GM18507 (cell line): ENCODE results near the gene RBPJL.

Source experiments
- DNase-seq: peaks from one replicate; pipeline ENCODE4 v3.0.0; 2011; ENCODE audit warnings: low read depth; ENCODE audit not compliant: insufficient read length; ENCODE audit errors: extremely low spot score
- FAIRE-seq: peaks from 2 replicates; lab custom pipeline; 2011; peaks lifted over from hg19 to GRCh38; lab: Jason Lieb, UNC

The RBPJL gene

DNA sequence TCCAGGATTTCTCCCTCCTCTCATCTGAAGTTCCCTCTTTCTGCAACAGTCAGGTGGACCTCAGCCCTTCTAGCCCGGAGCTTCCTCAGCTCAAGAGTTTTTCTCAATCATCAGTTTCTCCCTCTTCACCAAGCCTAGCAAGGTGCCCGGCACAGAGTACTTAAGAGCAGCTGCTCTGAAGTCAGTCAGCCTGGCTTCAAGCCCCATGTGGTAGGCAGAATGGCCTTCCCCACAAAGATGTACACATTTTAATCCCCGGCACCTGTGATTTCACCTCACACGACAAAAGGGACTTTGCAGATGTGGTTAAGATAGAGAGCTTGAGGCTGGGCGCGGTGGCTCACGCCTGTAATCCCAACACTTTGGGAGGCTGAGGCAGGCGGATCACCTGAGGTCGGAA is 15.1 kb upstream of the RBPJL start:
- no peak for FAIRE-seq
- DNase-seq, result no peak

DNA sequence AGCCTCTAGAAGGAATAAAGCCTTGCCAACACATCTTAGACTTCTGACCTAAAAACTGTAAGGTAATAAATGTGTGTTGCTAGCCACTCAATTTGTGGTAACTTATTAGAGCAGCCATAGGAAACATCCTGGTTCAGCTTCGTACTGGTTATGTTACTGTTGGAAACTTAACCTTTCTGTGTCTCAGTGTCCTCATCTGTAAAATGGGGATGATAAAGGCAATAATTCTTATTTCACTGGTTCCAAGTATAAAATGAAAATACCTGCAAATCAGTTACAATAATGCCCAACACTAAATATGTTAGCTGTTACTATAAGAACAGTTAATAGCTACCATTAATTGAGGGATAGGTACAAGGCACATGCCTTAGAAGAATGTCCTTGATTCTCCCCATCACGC is 14.3 kb upstream of the RBPJL start:
- no peak for DNase-seq
- no peak for FAIRE-seq

DNA sequence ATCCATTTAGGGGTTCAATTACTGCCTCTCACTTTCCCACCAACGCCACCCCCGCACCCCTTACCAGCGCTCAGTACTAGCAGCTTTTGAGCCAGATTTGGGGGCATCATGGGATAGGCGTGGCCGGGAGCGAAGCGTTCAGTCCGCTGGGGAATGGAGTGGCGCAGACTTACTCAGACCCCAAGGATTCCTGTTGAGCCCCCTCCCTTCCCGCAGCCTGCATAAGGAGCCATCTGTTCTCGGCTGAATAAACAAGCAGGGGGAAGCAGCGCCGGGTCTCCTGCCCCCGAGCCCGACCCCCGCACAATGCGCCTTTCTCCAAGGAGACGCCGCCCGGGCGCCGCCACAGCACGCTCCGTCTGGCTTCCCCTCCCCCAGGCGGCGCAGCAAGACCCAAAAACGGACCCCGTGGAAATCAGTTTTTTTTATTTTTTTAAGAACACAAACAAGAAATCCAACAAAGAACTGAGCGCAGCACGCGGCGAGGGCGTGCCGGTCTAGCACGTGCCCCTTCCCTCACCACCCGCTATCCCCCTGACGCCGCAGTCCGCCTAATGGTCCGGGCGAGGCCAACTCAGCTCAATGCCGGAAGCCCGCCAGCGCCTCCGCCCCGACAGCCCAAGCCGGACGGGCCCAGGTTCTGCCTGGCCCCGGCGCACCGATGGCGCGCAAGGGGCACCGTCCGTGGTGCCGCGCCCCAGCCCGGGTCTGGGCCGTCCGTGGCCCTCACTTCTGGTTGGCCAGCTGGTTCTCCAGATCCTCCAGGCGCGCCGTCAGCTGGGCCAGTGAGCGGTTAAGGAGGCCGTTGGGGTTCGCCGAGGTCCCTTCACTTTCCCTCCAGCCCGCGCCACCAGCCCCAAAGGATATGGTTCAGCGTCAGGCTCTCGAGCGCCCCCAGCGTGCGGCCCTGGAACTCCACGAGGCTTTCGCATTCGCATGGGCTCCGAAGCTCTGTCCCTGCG is 13.3 kb upstream of the RBPJL start:
- FAIRE-seq (no peak), DNase-seq (peak; percentile 59)

DNA sequence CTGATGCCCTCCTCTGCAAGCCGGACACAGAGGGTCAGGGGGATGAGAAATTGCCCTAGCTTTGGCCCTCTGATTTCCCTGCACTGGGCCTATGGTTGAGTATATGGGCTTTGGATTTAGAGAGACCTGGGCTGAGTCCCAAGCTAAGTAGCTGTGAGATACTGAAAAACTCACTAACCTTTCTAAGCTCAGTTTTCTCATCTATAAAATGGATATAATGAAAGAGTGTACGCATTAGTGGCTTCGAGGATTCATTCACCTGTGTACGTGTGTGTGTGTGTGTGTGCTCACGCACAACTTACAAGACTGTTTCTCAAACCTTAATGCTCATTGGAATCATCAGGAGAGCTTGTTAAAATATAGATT is 12.7 kb upstream of the RBPJL start:
- FAIRE-seq (no peak), DNase-seq (no peak)

DNA sequence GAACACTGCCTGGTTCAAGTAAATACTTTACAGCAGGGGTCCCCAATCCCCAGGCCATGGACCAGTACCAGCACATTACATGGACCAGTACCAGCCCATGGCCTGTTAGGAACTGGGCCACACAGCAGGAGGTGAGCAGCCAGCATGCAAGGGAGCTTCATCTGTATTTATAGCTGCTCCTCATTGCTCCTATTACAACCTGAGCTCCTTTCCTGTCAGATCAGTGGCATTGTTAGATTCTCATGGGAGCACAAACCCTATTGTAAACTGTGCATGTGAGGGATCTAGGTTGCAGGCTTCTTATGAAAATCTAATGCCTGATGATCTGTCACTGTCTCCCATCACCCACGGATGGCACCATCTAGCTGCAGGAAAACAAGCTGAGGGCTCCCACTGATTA is 12.0 kb upstream of the RBPJL start:
- FAIRE-seq (no peak), DNase-seq (no peak)

DNA sequence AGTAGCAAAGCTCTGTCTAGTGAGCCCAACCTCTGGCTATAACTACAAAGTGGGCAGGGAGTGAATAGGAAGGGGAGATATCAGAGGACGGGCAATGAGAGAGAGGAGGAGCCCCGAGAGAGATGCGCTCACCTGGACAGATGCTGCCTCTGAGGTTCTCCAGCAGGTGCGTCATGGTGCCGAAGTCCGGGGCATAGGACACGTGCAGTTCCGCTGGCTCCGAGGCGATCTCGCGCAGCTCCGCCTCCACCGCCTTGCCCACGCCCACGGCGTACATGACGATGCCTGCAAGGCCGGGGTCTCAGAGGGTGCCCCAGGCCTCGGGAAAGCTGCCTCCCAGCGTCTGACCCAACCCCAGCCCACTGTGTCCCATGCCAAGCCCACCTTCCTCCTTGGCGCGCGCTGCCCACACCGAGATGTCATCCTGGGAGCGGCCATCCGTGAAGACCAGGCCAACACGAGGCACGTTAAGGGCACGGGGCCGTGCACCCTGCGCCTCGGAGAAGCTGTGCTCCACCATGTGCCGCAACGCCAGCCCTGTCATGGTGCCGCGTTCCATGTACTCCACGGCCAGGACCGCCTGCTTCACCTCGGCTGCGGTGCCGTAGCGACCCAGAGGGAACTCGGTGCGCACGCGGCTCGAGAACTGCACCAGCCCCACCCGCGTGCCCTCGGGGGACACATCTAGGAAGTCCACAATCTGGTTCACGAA is 8.7 kb upstream of the RBPJL start:
- DNase-seq (no peak), FAIRE-seq (no peak)

DNA sequence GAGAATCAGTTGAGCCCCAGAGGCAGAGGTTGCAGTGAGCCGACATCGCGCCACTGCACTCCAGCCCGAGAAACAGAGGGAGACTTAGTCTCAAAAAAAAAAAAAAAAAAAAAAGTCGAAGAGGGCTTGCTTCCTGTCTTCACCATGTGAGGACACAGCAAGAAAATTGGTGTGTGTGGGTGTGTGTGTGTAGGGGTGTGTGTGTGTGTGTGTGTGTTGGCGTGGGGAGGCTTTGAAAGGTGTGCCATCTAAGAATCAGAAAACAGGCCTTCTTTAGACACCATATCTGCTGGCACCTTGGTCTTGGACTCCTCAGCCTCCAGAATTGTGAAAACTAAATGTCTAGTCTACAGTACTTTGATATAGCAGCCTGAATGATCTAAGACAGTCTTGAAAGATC is 6.9 kb upstream of the RBPJL start:
- FAIRE-seq (no peak), DNase-seq (no peak)

DNA sequence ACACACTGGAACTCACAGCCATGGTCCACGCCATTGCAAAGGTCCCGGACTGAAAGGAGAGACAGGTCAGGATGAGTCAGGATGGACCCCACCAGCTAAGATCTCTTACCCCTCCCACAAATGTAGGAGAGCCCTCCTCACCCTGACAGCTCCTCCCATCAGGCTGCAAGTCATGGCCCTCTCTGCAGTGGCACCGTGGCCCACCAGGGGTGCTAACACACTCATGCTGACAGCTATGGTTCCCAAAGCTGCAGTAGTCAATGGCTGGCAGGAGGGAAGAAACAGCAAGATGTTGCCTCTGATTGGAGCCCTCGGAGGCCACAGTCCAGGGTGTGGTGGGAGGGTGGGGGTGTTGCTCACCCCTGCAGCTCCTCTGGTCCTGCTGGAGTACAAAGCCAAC is 5.7 kb upstream of the RBPJL start:
- FAIRE-seq (peak; percentile 56), DNase-seq (no peak)

DNA sequence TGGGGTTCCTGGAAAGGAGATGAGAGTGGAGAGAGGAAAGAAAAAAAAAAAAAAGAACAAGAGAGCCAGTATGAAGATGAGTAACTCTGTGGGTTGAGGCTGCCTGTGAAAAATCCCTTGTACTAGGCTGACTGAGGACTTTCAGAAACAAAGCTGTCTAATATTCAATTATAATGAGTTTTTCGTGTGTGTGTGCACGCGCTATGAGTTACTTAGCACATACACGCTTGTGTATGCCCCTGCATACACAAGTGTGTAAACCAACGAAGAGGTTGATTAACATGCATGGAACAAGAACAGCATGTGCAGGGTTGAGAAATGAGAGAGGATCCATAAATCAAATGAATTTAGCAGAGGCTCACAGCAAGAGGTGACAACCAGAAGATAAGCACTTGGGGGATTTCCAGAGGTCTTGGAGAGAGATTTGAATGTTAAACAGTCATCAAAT is 4.8 kb upstream of the RBPJL start:
- no peak for DNase-seq
- no peak for FAIRE-seq

DNA sequence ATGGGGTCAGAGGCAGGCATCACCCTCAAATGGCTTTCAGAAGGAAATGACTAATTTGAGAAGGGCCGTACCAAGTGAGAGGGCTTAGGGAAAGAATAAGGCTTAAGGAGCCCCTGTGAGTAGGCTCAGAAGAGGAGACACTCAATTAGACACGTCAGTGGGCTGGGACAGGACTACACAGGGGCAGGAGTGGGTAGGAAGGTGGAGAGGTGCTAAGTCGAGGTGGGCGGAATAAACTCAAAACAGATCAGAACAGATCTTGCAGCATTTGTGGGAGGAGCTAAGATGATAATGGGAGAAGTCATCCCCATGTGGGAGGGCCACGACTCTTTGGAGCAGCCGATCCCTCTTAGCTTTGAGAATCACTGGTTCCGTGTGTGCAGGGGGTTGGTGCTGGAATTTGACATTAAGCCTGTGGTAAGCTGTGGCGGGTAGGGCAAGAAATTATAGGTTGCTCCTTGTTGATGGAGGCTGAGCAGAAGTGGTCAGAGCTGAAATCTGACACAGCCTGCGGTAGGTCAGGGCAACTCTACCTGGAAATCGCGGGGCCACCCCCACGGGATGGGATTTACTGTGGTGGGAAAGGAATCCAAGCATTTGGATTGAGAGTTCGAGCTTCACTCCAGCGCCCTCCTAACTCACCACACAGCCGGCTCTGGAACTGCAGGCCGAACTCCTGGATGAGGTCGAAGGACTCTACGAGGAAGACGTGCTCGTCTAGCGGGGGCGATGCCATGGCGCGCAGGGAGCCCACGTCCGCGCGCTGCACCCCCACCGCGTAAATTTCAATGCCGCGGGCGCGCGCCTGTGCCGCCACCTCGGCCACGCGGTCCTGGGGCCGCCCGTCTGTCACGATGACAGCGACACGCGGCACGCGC is 2.8 kb upstream of the RBPJL start:
- no peak for FAIRE-seq
- DNase-seq, result no peak

DNA sequence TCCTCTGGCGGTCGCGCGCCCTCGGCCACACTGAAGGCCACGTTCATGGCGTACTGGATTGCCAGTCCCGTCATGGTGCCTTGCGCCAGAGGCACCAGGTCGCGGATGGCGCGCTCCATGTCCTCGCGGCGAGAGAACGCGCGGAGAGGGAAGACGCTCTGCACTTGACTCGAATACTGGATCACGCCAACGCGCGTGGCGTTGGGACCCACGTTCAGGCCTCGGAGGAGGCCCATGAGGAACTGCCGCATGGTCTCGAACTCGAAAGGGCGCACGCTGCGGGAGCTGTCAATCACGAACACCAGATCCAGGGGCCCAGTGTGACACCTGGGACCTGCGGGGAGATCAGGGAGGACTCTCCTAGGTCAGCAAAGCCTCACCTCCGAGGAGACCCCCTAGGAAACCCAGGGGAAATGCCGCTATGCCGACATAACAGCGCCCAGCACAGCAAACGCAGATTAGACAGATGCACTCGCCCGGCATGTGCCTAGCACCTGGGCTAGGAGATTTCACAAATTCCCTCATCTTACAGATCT is 2.1 kb upstream of the RBPJL start:
- DNase-seq (no peak), FAIRE-seq (no peak)

DNA sequence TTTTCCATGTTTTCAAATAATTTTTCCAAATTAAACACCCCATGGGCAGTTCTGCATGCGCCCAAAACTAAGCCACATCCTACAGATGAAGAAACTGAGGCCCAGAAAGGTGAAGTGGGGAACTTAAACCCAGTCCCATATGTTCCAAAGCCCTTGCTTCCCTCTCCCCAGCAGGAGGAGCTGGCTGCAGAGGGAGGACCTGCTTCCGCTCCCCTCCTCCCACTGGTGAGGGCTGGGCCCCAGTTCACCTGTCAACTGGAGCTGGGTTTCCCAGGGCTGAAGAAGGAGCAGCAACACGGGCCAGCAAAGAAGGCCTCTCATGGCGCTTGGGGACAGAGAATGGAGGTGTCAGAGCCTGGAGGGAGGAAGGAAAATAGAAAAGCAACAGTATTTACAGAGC is 1.4 kb upstream of the RBPJL start:
- FAIRE-seq, result no peak
- no peak for DNase-seq

DNA sequence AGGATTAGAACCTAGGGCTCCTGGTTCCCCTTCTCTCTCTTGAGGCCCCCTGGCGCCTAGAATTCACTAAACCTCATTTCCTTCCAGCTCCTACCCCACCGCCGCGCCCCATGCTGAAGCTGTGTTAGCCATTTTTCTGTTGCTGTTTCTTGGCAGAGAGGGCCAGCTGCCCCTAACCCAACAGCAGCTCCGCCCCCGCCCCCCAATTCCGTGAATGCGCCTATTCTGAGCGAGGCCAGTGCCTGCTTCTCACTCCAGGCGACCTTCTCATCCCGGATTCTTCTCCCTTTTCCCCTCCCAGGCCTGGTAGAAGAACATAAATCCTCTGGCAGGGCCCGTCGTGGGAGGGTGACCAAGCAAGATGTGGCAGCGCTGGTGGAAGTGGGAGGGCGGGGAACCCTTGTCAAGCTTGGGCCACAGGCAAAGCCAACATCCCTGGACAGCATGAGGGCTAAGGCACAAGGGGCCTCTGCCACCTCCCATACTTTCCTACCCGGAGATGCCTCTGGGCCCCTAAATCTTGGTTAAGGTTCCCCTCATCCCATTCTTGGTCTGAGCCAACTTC is 518 bp downstream of the RBPJL start:
- no peak for FAIRE-seq

DNA sequence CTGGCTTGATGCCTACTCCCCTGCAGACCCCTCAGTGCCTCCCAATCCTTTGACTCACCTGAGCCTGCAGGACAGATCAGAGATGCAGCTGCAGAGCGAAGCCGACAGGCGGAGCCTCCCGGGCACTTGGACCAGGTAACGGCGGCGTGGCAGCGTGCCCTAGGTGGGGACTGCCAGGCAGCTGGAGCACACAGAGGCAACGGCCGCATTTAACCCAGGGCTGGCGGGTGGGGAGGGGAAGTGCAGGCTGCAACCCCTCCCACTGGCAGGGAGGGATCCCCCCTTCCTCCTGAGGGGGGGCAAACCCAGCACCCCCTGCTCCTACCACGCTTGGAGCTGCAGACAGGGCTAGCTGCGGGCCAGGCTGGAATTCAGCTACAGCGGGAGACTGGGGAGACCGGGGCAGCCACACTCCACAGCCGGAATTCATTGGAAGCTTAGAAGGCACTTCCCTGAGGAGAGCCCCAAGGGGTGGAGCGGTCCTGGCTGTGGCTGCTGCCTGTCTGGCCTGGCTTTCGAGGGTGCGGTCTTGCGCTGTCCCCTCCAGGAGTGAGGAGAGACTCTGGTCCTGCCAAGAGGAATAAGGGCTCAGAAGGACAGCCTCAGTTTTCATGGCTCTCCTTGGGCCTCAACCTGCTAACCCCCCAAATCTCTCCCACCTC is 1.6 kb downstream of the RBPJL start, which contains the start of gene MATN4:
Gene MATN4 (minus strand): TSS at position 183 of the 662 bp plus-strand sequence. CDS start 2,717 bp downstream, outside the sequence.
- no peak for DNase-seq
- FAIRE-seq, result no peak

More for the DNA sequence above, 518 bp downstream of the RBPJL start:
- DNase-seq, result no peak

DNA sequence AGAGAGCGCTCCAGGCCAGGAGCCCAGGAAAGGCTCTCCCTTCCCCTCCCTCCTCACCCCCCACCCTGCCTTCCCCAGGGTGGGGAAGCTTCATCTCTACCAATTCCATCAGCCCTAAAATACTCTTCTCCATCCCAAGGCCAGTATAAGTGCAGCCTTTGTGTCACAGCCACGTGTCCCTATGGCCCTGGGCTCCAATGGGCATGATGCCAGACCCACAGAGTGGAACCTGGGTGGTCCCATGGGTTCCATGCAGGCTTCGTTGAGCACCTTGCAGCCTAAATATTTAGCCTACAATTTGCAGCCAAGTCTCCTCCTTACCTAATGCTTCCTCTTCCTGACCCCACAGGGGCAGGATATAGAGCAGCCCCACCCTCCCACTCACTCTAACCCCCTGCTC is 2.4 kb downstream of the RBPJL start:
- DNase-seq (no peak), FAIRE-seq (no peak)

DNA sequence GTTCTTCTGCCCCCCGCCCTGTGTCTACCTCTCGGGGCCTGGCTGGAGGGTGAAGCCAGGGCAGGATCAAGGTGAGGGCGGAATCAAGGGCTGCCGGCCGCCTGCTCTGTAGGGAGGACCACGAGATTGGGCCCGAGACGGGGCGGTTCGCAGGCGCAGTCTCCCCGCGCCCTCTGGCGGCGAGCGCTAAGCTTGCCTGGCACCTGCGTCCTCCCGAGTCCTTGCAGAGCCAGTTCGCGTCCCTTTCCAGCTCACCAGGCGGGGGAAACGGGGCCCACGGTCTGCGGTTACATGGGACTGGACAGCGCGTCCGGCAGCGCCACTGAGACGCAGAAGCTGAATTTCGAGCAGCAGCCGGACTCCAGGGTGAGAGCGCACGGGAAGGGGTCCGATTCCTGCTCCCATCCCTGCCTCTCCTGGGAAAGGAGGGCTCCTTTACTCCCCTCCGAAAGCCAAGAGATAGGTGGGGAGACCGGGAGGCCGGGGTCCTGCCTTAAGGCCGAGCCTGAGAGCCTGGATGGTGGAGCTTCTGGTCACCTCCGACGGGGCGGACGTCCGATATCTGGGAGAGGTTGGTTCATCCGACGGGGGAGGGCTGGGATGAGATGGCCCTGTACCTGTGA is 5.1 kb downstream of the RBPJL start:
- DNase-seq, result peak; percentile 60
- no peak for FAIRE-seq

DNA sequence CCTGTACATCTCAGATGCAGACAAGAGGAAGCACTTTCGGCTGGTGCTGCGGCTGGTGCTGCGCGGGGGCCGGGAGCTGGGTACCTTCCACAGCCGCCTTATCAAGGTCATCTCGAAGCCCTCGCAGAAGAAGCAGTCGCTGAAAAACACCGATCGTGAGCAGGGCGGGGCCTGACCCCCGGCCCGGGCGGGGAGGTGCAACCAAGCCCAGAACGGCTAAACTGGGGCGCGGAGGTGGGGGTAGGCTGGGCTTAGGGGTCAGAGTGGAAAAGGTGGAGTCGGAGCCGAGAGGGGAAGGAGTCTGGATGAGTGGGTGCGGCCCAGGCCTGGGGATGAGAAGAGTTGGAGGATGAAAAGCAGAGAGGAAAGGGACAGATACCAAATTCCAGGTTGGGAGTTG is 5.6 kb downstream of the RBPJL start:
- FAIRE-seq (no peak), DNase-seq (no peak)

DNA sequence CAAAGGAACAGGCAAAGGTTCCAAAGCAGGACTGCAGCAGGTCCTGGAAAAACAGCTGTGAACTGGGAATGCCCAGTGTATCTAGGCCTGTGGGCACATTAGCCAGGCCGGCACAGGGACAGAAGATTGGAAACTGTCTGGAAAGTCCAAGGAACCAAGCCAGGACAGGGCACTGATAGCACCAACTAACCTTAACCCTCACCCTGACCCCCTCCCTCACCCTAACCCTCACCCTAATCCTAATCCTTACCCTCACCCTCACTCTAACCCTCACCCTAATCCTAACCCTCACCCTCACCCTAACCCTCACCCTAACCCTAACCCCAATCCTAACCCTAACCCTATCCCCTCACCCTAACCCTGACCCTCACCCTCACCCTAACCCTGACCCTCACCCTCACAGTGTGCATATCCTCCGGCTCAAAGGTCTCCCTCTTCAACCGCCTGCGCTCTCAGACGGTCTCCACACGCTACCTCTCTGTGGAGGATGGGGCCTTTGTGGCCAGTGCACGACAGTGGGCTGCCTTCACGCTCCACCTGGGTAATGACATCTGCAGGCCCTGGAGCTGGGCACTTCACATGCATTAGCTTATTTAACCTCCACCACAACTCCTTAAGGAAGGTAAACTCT is 6.5 kb downstream of the RBPJL start:
- FAIRE-seq (no peak), DNase-seq (no peak)
